Transverse colon (tissue), 4 donors: ENCODE measurements around the gene DHRS7C. TPM values are rescaled to one million over a fixed set of nuclear protein-coding genes. Genes with fewer than 3 reads are reported as not detected.
A peak's percentile ranks its signal among the peaks of the same experiment; 100 is the strongest.

ENCODE experiments used
- DNase-seq: peaks from one replicate; pipeline ENCODE4 v3.0.0-alpha.2; 2019
- H3K27ac ChIP-seq, 4 donors: fragments of 200-600 bp; sonication (generic); 2 replicates each; pipeline ENCODE4 v1.5.1; 2016 to 2018; ENCODE audit warnings: inconsistent platforms in 4 of 4
- H3K27me3 ChIP-seq: fragments of 200-600 bp; sonication (generic); 2 replicates; pipeline ENCODE4 v1.5.1; 2017; ENCODE audit warnings: inconsistent platforms
- H3K36me3 ChIP-seq, 4 donors: fragments of 200-600 bp; sonication (generic); 2 replicates each; pipeline ENCODE4 v1.5.1; 2017 to 2019; ENCODE audit warnings: inconsistent platforms in 4 of 4
- H3K4me1 ChIP-seq, 4 donors: fragments of 200-600 bp; sonication (generic); 2 replicates each; pipeline ENCODE4 v1.5.1; 2017 to 2020; ENCODE audit warnings: inconsistent platforms in 4 of 4
- H3K4me3 ChIP-seq, 4 donors: fragments of 200-600 bp; sonication (generic); 1 replicate in 1 of 4; 2 replicates in 3 of 4; pipeline versions ENCODE4 v1.5.1 to v1.6.1; 2017 to 2019; ENCODE audit warnings: inconsistent platforms in 4 of 4
- H3K9me3 ChIP-seq, 2 donors: fragments of 200-600 bp; sonication (generic); 2 replicates each; pipeline ENCODE4 v1.5.1; 2017 to 2019; ENCODE audit warnings: inconsistent platforms in 2 of 2
- CTCF ChIP-seq, 5 experiments: fragments of 200-600 bp in 3 of 5; fragments of 450-650 bp in 2 of 5; sonication (generic) in 3 of 5; IDR thresholded peaks; 1 replicate in 2 of 5; 2 replicates in 3 of 5; pipeline ENCODE4 v1.5.1; 2016 to 2017; ENCODE audit warnings: antibody characterized with exemption in 5 of 5, inconsistent platforms in 3 of 5, mild to moderate bottlenecking in 2 of 5, moderate library complexity in 1 of 5
- EP300 ChIP-seq: sonication (generic); formaldehyde crosslinking; IDR thresholded peaks from one replicate; pipeline ENCODE4 v1.6.1; 2017; ENCODE audit warnings: antibody characterized with exemption, low read depth
- POLR2A ChIP-seq: fragments of 450-650 bp; IDR thresholded peaks from one replicate; pipeline ENCODE4 v1.6.1; 2016; ENCODE audit warnings: antibody characterized with exemption, mild to moderate bottlenecking, moderate library complexity
- POLR2AphosphoS5 ChIP-seq, 3 donors: sonication (generic); formaldehyde crosslinking; IDR thresholded peaks; one replicate each; pipeline ENCODE4 v1.6.1; 2016; ENCODE audit warnings: antibody characterized with exemption in 3 of 3
- WGBS, 2 donors: methylation state at CpG; one replicate each; pipeline ENCODE4 v1.1.5; 2018; ENCODE audit warnings: low coverage in 1 of 2; 5-methylcytosine and 5-hydroxymethylcytosine counted together
- in situ Hi-C, 4 donors: fragments of 200-750 bp; cut with MboI; loops; one replicate each; pipeline versions ENCODE4 v1.15.0 to v1.15.1; 2017; ENCODE audit warnings: low sequenced_read_pairs in 3 of 4, low pct_ligation_motif_present in 1 of 4, low pct_unique_long_range_greater_than_20kb in 1 of 4
- intact Hi-C: fragments of 100-400 bp; cut with DNase I; formaldehyde crosslinking; loops from one replicate; pipeline ENCODE4 v1.15.1; 2023; ENCODE audit warnings: low total_unique reads
- total RNA-seq, 4 donors: library from RNA; depleted of rRNA; stranded (reverse); fragments of >200 nt; gene quantifications; one replicate each; pipeline ENCODE4 v1.1.0, GENCODE V29; 2016

Gene DHRS7C
- total RNA-seq, 4 donors from 2014 or later, result not detected

DNA sequence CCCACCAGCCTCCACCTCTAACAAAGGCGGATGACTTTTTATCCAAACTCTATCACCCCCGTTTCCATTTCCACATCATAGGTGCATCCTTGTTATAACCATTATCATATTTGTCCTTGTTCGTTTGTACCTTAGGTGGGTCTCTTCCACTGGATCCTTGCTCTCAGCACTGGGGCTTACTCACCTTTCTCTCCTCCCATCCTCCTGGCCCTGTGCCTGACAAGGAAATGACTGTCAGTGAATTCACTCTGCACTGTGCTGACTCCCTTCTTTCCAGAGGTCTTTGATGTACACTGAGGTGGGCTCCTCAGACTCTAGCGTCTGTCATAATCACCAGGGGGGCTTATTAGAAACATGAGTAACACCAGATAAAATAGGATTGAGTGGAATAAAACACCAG, 27.4 kb upstream of the DHRS7C start:
- Histone ChIP-seq H3K27me3 (no peaks in the 10 kb centered on the region), H3K4me1 (no peaks in the 10 kb centered on the region), H3K4me3 (no peak overlapping the region), H3K9me3 (no peaks in the 10 kb centered on the region), H3K36me3 (no peaks in the 10 kb centered on the region), H3K27ac (no peak overlapping the region)
- in situ Hi-C loops (no loop called here), intact Hi-C loops (no loop called here)
- DNase-seq, result no peak
- 53 to 76% methylated on average over 3 to 4 of the region's 4 CpGs for WGBS, 2 donors
- TF ChIP-seq EP300 (no peak), CTCF (IDR thresholded peaks at IDR 0.05) (no peak), POLR2AphosphoS5 (IDR thresholded peaks at IDR 0.05) (no peak), POLR2A (no peak)

DNA sequence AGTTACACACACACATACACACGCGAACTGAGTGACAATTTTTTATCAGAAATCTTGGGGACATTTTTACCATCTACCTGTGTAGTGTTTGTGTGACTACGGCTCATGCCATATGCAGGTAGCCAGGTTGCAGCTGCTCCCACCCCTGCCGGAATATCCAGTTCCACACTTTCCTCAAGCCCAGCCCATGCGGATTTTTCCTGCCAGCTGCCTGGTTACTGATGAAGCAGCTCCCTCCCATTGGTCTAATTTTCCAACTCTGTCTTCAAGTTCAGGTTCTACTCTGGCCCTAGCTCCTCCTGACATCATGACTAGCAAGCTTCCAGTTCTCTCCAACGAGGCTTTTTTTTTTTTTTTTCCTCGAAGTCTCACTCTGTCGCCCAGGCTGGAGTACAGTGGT, 25.7 kb upstream of the DHRS7C start:
- H3K27ac ChIP-seq, result no peak overlapping the region
- no peak overlapping the region for H3K4me3 ChIP-seq
- in situ Hi-C loops (no loop called here), intact Hi-C loops (no loop called here)
- H3K9me3 ChIP-seq, result no peaks in the 10 kb centered on the region
- DNase-seq, result peak; percentile 13
- WGBS, 2 donors, result 49% methylated on average over 8 of the region's 8 CpGs; no CpG with 5 or more reads in 1 of the 2 donors
- no peaks in the 10 kb centered on the region for H3K27me3 ChIP-seq
- no peaks in the 10 kb centered on the region for H3K36me3 ChIP-seq
- H3K4me1 ChIP-seq, result no peaks in the 10 kb centered on the region
- TF ChIP-seq POLR2AphosphoS5 (IDR thresholded peaks at IDR 0.05), result no peak
- TF ChIP-seq POLR2A, result no peak
- no peak for TF ChIP-seq CTCF (IDR thresholded peaks at IDR 0.05)
- TF ChIP-seq EP300, result no peak

DNA sequence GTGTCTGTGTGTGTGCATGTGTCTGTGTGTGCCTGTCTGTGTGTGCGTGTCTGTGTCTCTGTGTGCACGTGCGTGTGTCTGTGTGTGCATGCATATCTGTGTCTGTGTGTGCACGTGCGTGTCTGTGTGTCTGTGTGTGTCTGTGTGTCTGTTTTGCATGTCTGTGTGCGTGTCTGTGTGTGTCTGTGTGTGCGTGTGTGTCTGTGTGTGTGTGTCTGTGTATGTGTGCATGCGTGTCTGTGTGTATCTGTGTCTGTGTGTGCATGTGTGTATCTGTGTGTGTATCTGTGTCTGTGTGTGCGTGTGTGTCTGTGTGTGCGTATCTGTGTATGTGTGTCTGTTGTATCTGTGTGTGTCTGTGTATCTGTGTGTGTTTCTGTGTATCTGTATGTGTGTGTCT, 25.1 kb upstream of the DHRS7C start:
- no peak overlapping the region for H3K4me3 ChIP-seq
- H3K4me1 ChIP-seq, result no peaks in the 10 kb centered on the region
- no peak for DNase-seq
- TF ChIP-seq POLR2AphosphoS5 (IDR thresholded peaks at IDR 0.05) (no peak), EP300 (no peak), POLR2A (no peak)
- 0 to 72% methylated on average over 1 to 10 of the region's 10 CpGs for WGBS, 2 donors
- H3K27ac ChIP-seq, result no peak overlapping the region
- no peaks in the 10 kb centered on the region for H3K36me3 ChIP-seq
- no peaks in the 10 kb centered on the region for H3K27me3 ChIP-seq
- intact Hi-C loops, result no loop called here
- in situ Hi-C loops, result no loop called here
- H3K9me3 ChIP-seq, result no peaks in the 10 kb centered on the region

GRCh38 chr17:9814337-9814945, 23.0 kb upstream of the DHRS7C start:
- Histone ChIP-seq H3K4me3 (no peak overlapping the region), H3K27me3 (no peaks in the 10 kb centered on the region), H3K9me3 (no peaks in the 10 kb centered on the region), H3K36me3 (no peaks in the 10 kb centered on the region), H3K27ac (no peak overlapping the region), H3K4me1 (no peaks in the 10 kb centered on the region)
- intact Hi-C loops (no loop called here), in situ Hi-C loops (no loop called here)
- no peak for DNase-seq
- TF ChIP-seq EP300 (no peak), POLR2A (no peak), POLR2AphosphoS5 (IDR thresholded peaks at IDR 0.05) (no peak), CTCF (IDR thresholded peaks at IDR 0.05) (no peak)
- 73 to 75% methylated on average over 12 to 14 of the region's 14 CpGs for WGBS, 2 donors

DNA sequence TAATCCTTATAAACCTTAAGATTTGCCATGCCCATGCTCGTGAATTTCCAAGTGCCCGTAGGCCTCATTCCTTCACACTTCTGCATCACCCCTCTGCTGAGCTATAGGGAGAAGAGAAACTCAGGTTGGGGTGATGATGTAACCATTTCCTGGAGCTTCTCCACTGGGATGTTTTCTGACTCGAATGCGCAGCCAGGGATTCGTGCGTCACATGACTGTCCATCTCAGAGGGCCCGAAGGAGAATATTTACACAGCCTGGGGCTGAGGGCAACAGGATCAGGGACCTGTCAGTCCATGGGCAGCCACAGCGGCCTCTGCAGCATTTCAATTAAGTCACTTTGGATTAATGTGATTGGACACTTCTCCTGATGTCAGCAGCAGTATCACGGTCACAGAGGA, 21.8 kb upstream of the DHRS7C start:
- in situ Hi-C loops (no loop called here), intact Hi-C loops (no loop called here)
- H3K27ac ChIP-seq, result no peak overlapping the region
- DNase-seq, result no peak
- H3K27me3 ChIP-seq, result no peaks in the 10 kb centered on the region
- TF ChIP-seq POLR2AphosphoS5 (IDR thresholded peaks at IDR 0.05), result no peak
- TF ChIP-seq CTCF (IDR thresholded peaks at IDR 0.05), result no peak
- no peak for TF ChIP-seq EP300
- TF ChIP-seq POLR2A, result no peak
- 83 to 100% methylated on average over 1 to 9 of the region's 9 CpGs for WGBS, 2 donors
- H3K4me3 ChIP-seq, result no peak overlapping the region
- H3K9me3 ChIP-seq, result no peaks in the 10 kb centered on the region
- no peaks in the 10 kb centered on the region for H3K4me1 ChIP-seq
- H3K36me3 ChIP-seq, result no peaks in the 10 kb centered on the region
